ACHN (cell line): ENCODE measurements around the gene C2orf68.
"Not testable (repeated sequence)": the region's sequence is repeated elsewhere in the genome, so short reads cannot be mapped to it uniquely, and the experiment has no call there.

Source experiments
- DNase-seq: peaks from one replicate; pipeline ENCODE4 v3.0.0-alpha.2; 2015
- in situ Hi-C: cut with HindIII; loops from 2 replicates; pipeline ENCODE4 v1.10.0; 2017; ENCODE audit warnings: low sequenced_read_pairs, low pct_ligation_motif_present, low pct_unique_long_range_greater_than_20kb

C2orf68 gene

GRCh38 chr2:85602476-85603234 is 9.2 kb downstream of the C2orf68 start, which contains the start of gene TMEM150A:
Gene TMEM150A, minus strand, starts transcription at chr2:85602698. Its CDS starts 750 bp downstream, at chr2:85601948.
- in situ Hi-C loops, result no loop called here
- peak; percentile 93 for DNase-seq

GRCh38 chr2:85601771-85602475 is 9.9 kb downstream of the C2orf68 start:
- DNase-seq, result peak; percentile 50
- in situ Hi-C loops, result no loop called here

- in situ Hi-C loops, result no loop called here
- no peak for DNase-seq
Observed at GRCh38 chr2:85600951-85601770, 10.7 kb downstream of the C2orf68 start.

- in situ Hi-C loops, result no loop called here
Observed at GRCh38 chr2:85600235-85600575, 11.7 kb downstream of the C2orf68 start.

GRCh38 chr2:85599468-85600234 is 12.2 kb downstream of the C2orf68 start:
- DNase-seq, result no peak
- in situ Hi-C loops, result no loop called here

More at GRCh38 chr2:85600235-85600575, 11.7 kb downstream of the C2orf68 start:
- DNase-seq, result no peak

GRCh38 chr2:85598594-85599340 is 13.1 kb downstream of the C2orf68 start:
- in situ Hi-C loops, result no loop called here
- DNase-seq, result no peak

GRCh38 chr2:85597241-85597640 is 14.6 kb downstream of the C2orf68 start:
- no peak for DNase-seq
- in situ Hi-C loops, result no loop called here

GRCh38 chr2:85596486-85597143 is 15.3 kb downstream of the C2orf68 start:
- DNase-seq, result no peak
- in situ Hi-C loops, result no loop called here

GRCh38 chr2:85596026-85596333 is 15.9 kb downstream of the C2orf68 start:
- in situ Hi-C loops, result no loop called here
- no peak for DNase-seq

GRCh38 chr2:85595301-85596025 is 16.4 kb downstream of the C2orf68 start, which contains the start of gene RNF181:
Gene RNF181, plus strand, starts transcription at chr2:85595745. Its CDS starts 19 bp downstream, at chr2:85595764.
- in situ Hi-C loops, result no loop called here
- DNase-seq, result peak; percentile 99

- in situ Hi-C loops, result no loop called here
- DNase-seq, result no peak
Observed at GRCh38 chr2:85594715-85595300, 17.1 kb downstream of the C2orf68 start.

- no peak for DNase-seq
- in situ Hi-C loops, result no loop called here
Observed at GRCh38 chr2:85593023-85593422, 18.8 kb downstream of the C2orf68 start.

GRCh38 chr2:85592299-85592698 is 19.6 kb downstream of the C2orf68 start:
- in situ Hi-C loops, DNase-seq: not testable (repeated sequence)

GRCh38 chr2:85591563-85591962 is 20.3 kb downstream of the C2orf68 start:
- no peak for DNase-seq
- in situ Hi-C loops, result no loop called here

GRCh38 chr2:85590950-85591349 is 20.9 kb downstream of the C2orf68 start:
- no peak for DNase-seq
- in situ Hi-C loops, result no loop called here

- peak; percentile 34 for DNase-seq
- in situ Hi-C loops, result no loop called here
Observed at GRCh38 chr2:85589982-85590791, 21.7 kb downstream of the C2orf68 start.
